Hair follicular keratinocyte (primary cell): ENCODE data around the gene SLC17A9. TPM values are rescaled to one million over a fixed set of nuclear protein-coding genes. Genes with fewer than 3 reads are reported as not detected.

ENCODE experiments used
- total RNA-seq: library from RNA; depleted of rRNA; stranded (reverse); fragments of >200 nt; gene quantifications from 2 replicates; pipeline ENCODE4 v1.2.3, GENCODE V29; 2015

The SLC17A9 gene, protein sequence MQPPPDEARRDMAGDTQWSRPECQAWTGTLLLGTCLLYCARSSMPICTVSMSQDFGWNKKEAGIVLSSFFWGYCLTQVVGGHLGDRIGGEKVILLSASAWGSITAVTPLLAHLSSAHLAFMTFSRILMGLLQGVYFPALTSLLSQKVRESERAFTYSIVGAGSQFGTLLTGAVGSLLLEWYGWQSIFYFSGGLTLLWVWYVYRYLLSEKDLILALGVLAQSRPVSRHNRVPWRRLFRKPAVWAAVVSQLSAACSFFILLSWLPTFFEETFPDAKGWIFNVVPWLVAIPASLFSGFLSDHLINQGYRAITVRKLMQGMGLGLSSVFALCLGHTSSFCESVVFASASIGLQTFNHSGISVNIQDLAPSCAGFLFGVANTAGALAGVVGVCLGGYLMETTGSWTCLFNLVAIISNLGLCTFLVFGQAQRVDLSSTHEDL
- total RNA-seq, result 0.08 and 0.34 TPM in 2 replicates

GRCh38 chr20:62952373-62952967, at the start of gene SLC17A9:
Gene SLC17A9 (plus strand): TSS chr20:62952709. CDS start chr20:62952831, 122 bp downstream.

DNA sequence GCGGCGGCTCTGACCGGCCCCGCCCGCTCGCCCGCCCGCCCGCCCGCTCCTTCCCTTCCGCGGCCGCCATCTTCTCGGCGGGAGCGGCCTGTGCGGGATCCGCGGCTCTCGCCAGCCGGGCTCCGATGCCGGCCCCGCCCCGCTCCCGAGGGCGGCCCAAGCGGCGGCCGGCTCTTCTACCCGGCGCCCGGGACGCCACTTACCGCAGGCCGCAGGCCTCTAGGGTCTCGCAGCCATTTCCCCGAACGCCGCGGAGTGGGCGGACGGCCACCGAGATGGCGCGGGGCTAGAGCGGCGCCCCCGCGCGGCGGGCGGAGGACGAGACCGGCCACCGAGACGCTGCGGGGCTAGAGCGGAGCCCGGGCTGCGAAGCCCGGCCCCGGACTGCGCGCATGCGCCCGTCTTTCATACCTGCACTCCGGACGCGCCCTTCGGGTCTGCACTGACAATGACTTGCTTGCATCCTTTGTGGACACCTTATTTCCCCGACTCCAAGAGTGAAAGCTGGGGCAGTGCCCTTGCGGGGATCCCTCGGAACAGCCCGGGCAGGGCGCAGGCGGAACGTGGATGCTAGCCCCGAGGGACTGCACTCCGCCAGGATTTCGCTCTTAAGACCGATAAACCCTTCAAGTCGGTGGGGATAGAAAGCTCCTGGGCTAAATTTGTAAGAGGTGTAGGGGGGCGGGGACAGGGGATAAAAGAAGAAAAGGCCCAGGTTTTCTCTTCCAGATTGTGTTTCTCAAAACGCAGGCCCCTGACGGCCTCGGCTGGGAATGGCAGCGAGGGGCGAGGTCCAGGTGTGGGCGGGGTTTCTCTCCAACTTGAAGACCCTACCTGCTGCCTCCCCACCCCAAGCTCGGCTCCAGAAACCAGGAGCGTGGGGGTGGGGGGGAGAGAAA, 26.0 kb upstream of the SLC17A9 start, which contains the start of gene DIDO1:
DIDO1 (minus strand) TSS at position 277 of the 899 bp plus-strand sequence.

GRCh38 chr20:62938105-62938888, 14.2 kb upstream of the SLC17A9 start, which contains the start of gene GID8:
Gene GID8 (plus strand): TSS chr20:62938147. CDS start chr20:62941503, 3,356 bp downstream.

GRCh38 chr20:63006540-63007359, 54.2 kb downstream of the SLC17A9 start, which contains the start of gene BHLHE23:
Gene BHLHE23 (minus strand): TSS chr20:63006964. CDS start chr20:63006774, 190 bp downstream.

Other genes with a start within 250 kb of the SLC17A9 start
- gene NTSR1, start 243.9 kb upstream of the SLC17A9 start, total RNA-seq, result 0.23 TPM in 1 of 2 replicates, not detected in the other
- 18.4 and 25.6 TPM in 2 replicates for gene MRGBP, start 156.2 kb upstream of the SLC17A9 start, total RNA-seq
- gene OGFR, start 147.9 kb upstream of the SLC17A9 start, total RNA-seq, result 35.0 and 36.6 TPM in 2 replicates
- 6.2 and 6.9 TPM in 2 replicates for gene COL9A3, start 135.7 kb upstream of the SLC17A9 start, total RNA-seq
- 13.8 and 15.7 TPM in 2 replicates for gene TCFL5, start 90.9 kb upstream of the SLC17A9 start, total RNA-seq
- gene DIDO1, start 26.2 kb upstream of the SLC17A9 start, total RNA-seq, result 23.4 and 24.3 TPM in 2 replicates
- 22.1 and 28.0 TPM in 2 replicates for gene GID8, start 14.6 kb upstream of the SLC17A9 start, total RNA-seq
- not detected in 2 replicates for gene BHLHE23, start 54.3 kb downstream of the SLC17A9 start, total RNA-seq